DOHH2 (cell line): ENCODE data around the gene GALNTL6.

Source experiments
- H3F3A ChIP-seq: fragments of 200-600 bp; sonication (generic), shearing (Covaris generic); 2 replicates; pipeline ENCODE4 v1.6.0; 2016; ENCODE audit warnings: antibody characterized with exemption, mild to moderate bottlenecking; ENCODE audit not compliant: control insufficient read depth, insufficient read depth
- H3K27ac ChIP-seq: fragments of 200-600 bp; sonication (generic); 2 replicates; pipeline ENCODE4 v1.5.1; 2014; ENCODE audit warnings: low read depth, mild to moderate bottlenecking, low read length, moderate library complexity
- H3K27me3 ChIP-seq: fragments of 200-600 bp; sonication (generic); 2 replicates; pipeline ENCODE4 v1.6.1; 2014; ENCODE audit warnings: mild to moderate bottlenecking, low read length, mixed read lengths; ENCODE audit not compliant: control insufficient read depth
- H3K36me3 ChIP-seq: fragments of 200-600 bp; sonication (generic); 2 replicates; pipeline ENCODE4 v1.6.1; 2014; ENCODE audit warnings: mild to moderate bottlenecking, low read length, moderate library complexity, mixed read lengths; ENCODE audit not compliant: control insufficient read depth
- H3K4me1 ChIP-seq: fragments of 200-600 bp; sonication (generic); 2 replicates; pipeline ENCODE4 v1.6.1; 2014; ENCODE audit warnings: mild to moderate bottlenecking, low read length, mixed read lengths; ENCODE audit not compliant: control insufficient read depth
- H3K4me2 ChIP-seq: fragments of 200-600 bp; sonication (generic); 2 replicates; pipeline ENCODE4 v1.6.0; 2014; ENCODE audit warnings: mild to moderate bottlenecking, low read length, moderate library complexity
- H3K4me3 ChIP-seq: fragments of 200-600 bp; sonication (generic); 2 replicates; pipeline ENCODE4 v1.5.1; 2014; ENCODE audit warnings: mild to moderate bottlenecking, low read length, mixed read lengths
- H3K79me2 ChIP-seq: fragments of 200-600 bp; sonication (generic); 2 replicates; pipeline ENCODE4 v1.6.1; 2014; ENCODE audit warnings: mild to moderate bottlenecking, low read length, mixed read lengths; ENCODE audit not compliant: control insufficient read depth
- H3K9me2 ChIP-seq: fragments of 200-600 bp; sonication (generic); replicated peaks from 2 replicates; pipeline ENCODE4 v1.6.1; 2014; ENCODE audit warnings: mild to moderate bottlenecking, low read length, mixed read lengths; ENCODE audit not compliant: control insufficient read depth
- H3K9me3 ChIP-seq: fragments of 200-600 bp; sonication (generic); 2 replicates; pipeline ENCODE4 v1.6.1; 2014; ENCODE audit warnings: antibody characterized with exemption, low read length, mixed read lengths; ENCODE audit not compliant: control insufficient read depth, insufficient read depth
- H4K20me1 ChIP-seq: fragments of 200-600 bp; sonication (generic); 2 replicates; pipeline ENCODE4 v1.6.0; 2014; ENCODE audit warnings: low read depth, mild to moderate bottlenecking, antibody characterized with exemption, low read length, moderate library complexity; ENCODE audit not compliant: control insufficient read depth, insufficient read depth
- CTCF ChIP-seq: fragments of 200-600 bp; sonication (generic); IDR thresholded peaks from one replicate; pipeline ENCODE4 v1.5.1; 2014; ENCODE audit warnings: antibody characterized with exemption, mild to moderate bottlenecking, low read depth, low read length; ENCODE audit not compliant: poor library complexity, severe bottlenecking
- EZH2phosphoT487 ChIP-seq: fragments of 200-600 bp; sonication (generic); IDR thresholded peaks from 2 replicates; pipeline ENCODE4 v1.6.1; 2017; ENCODE audit warnings: borderline replicate concordance, mild to moderate bottlenecking, antibody characterized with exemption, low read length, moderate library complexity, mixed read lengths

The GALNTL6 gene

GRCh38 chr4:172129593-172129992 is 316.4 kb downstream of the GALNTL6 start:
- H3K4me1 ChIP-seq, result peaks cover 9% of the 10 kb centered on the region
- TF ChIP-seq CTCF, result no peak
- TF ChIP-seq EZH2phosphoT487, result no peak
- H3F3A ChIP-seq, result no peaks in the 10 kb centered on the region
- H3K36me3 ChIP-seq, result no peaks in the 10 kb centered on the region
- H3K27ac ChIP-seq, result no peak overlapping the region
- H3K9me2 ChIP-seq, result no peaks in the 10 kb centered on the region
- H4K20me1 ChIP-seq, result no peaks in the 10 kb centered on the region
- no peak overlapping the region for H3K4me3 ChIP-seq
- H3K79me2 ChIP-seq, result no peaks in the 10 kb centered on the region
- no peaks in the 10 kb centered on the region for H3K9me3 ChIP-seq
- no peak overlapping the region for H3K4me2 ChIP-seq
- H3K27me3 ChIP-seq, result no peaks in the 10 kb centered on the region

- no peaks in the 10 kb centered on the region for H3K27me3 ChIP-seq
- no peak overlapping the region for H3K4me2 ChIP-seq
- no peaks in the 10 kb centered on the region for H3K4me1 ChIP-seq
- no peaks in the 10 kb centered on the region for H4K20me1 ChIP-seq
- TF ChIP-seq EZH2phosphoT487 (no peak), CTCF (no peak)
- H3K9me3 ChIP-seq, result no peaks in the 10 kb centered on the region
- no peak overlapping the region for H3K4me3 ChIP-seq
- H3K36me3 ChIP-seq, result no peaks in the 10 kb centered on the region
- no peak overlapping the region for H3K27ac ChIP-seq
- H3F3A ChIP-seq, result no peaks in the 10 kb centered on the region
- H3K9me2 ChIP-seq, result no peaks in the 10 kb centered on the region
- no peaks in the 10 kb centered on the region for H3K79me2 ChIP-seq
Observed at GRCh38 chr4:172134521-172134920, 321.3 kb downstream of the GALNTL6 start.

GRCh38 chr4:172141025-172141424 is 327.8 kb downstream of the GALNTL6 start:
- no peak overlapping the region for H3K4me2 ChIP-seq
- H3K9me3 ChIP-seq, result no peaks in the 10 kb centered on the region
- no peak for TF ChIP-seq CTCF
- TF ChIP-seq EZH2phosphoT487, result no peak
- H4K20me1 ChIP-seq, result no peaks in the 10 kb centered on the region
- H3K79me2 ChIP-seq, result no peaks in the 10 kb centered on the region
- H3F3A ChIP-seq, result no peaks in the 10 kb centered on the region
- H3K27ac ChIP-seq, result no peak overlapping the region
- H3K4me3 ChIP-seq, result no peak overlapping the region
- H3K36me3 ChIP-seq, result no peaks in the 10 kb centered on the region
- no peaks in the 10 kb centered on the region for H3K4me1 ChIP-seq
- H3K9me2 ChIP-seq, result no peaks in the 10 kb centered on the region
- H3K27me3 ChIP-seq, result no peaks in the 10 kb centered on the region

- Histone ChIP-seq H3K9me3 (no peaks in the 10 kb centered on the region), H3K4me3 (no peak overlapping the region), H3K27ac (no peak overlapping the region), H3F3A (no peaks in the 10 kb centered on the region), H3K9me2 (no peaks in the 10 kb centered on the region), H3K4me2 (no peak overlapping the region), H3K4me1 (no peaks in the 10 kb centered on the region), H3K36me3 (no peaks in the 10 kb centered on the region), H3K79me2 (no peaks in the 10 kb centered on the region), H4K20me1 (no peaks in the 10 kb centered on the region), H3K27me3 (no peaks in the 10 kb centered on the region)
- TF ChIP-seq EZH2phosphoT487, result no peak
- TF ChIP-seq CTCF, result no peak
Observed at GRCh38 chr4:172142281-172142741, 329.1 kb downstream of the GALNTL6 start.
